ENCODE results near the gene ELAVL4.

- no peak for TF ChIP-seq CTCF (IDR thresholded peaks at IDR 0.05)
- no peak for TF ChIP-seq POLR2A (IDR thresholded peaks at IDR 0.05)
These were observed 127.9 kb downstream of the ELAVL4 start for GRCh38 chr1:50236656-50237055.

Measured in uterus (tissue), 2 donors.